NCI-H82 treated with DMSO at 0.1 percent for 48 hours (cell line): Measurements from ENCODE around the gene NUAK1.

Experiments
- DNase-seq: peaks from one replicate; lab custom pipeline; 2025; ENCODE audit not compliant: unreplicated experiment; lab: John Stamatoyannopoulos, UW

The NUAK1 gene

DNA sequence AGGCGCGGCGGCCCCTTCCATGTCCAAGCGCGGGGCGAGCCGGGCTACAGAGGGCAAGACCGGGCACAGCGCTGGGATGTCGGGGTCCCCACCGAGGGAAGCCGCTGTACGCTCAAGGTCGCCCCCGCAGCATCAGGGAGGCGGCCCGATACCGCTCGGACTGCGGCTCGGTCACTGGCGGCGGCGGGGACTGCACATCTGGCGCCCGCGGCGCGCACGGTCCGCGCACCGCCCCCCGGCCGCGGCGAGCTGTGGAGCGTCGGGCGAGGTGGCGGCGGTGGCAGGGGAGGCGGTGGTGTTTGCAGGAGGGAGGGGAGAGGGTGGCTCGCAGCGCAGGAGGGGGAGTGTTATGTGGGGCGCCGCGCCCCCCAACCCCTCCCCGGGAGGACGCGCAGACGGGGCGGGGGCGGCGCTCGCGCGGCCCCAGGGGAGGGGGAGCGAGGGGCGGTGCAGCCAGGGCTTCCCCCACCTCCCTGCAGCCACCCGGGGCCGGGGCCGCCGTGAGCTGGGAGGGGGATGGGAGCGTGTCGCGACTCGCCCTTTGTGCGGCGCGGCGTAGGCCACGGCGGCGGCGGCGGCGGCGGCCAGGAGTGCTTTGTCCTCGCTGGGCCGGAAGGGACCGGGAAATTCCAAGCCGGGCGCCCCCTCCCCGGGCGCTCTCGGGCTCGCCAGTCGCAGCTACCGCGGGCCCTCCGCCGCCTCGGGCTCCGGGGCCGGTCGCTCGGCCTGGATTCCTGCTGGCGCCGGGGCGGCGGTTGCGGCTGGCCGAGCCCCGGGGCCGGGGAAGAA lies at the start of gene NUAK1:
Gene NUAK1, minus strand, starts transcription at position 322 of the 789 bp plus-strand sequence. Its CDS starts 301 bp downstream, at position 21.
- DNase-seq = no peak

DNA sequence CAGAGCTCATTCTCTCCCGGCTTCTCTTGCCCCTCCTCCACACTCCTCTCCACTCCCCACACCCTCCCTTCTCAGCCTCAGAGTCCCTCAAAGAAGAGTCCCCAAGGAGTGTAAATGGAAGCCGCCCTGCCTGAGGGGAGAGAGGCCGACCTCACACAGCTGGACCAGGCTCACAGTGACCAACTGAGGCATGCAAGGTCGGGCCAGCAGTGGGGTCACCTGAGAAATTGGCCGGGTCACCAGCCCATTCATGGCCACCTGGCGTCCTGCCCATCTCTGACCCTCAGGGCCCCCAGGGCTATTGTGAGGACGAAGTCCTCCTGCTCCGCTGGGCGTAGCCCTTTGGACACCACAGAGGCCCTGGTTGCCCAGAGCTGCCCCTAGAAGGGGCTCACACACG lies 49.5 kb upstream of the NUAK1 start:
- no peak for DNase-seq

GRCh38 chr12:106187842-106188241 lies 49.1 kb upstream of the NUAK1 start:
- no peak for DNase-seq

GRCh38 chr12:106187155-106187789 lies 48.5 kb upstream of the NUAK1 start:
- no peak for DNase-seq

- no peak for DNase-seq
These were observed 45.0 kb upstream of the NUAK1 start for GRCh38 chr12:106183735-106184134.

GRCh38 chr12:106181401-106182114 lies 42.8 kb upstream of the NUAK1 start:
- no peak for DNase-seq

GRCh38 chr12:106179086-106179485 lies 40.3 kb upstream of the NUAK1 start:
- DNase-seq = peak; percentile 95

GRCh38 chr12:106178562-106178961 lies 39.8 kb upstream of the NUAK1 start:
- peak; percentile 28 for DNase-seq

GRCh38 chr12:106176560-106176959 lies 37.8 kb upstream of the NUAK1 start:
- no peak for DNase-seq

DNA sequence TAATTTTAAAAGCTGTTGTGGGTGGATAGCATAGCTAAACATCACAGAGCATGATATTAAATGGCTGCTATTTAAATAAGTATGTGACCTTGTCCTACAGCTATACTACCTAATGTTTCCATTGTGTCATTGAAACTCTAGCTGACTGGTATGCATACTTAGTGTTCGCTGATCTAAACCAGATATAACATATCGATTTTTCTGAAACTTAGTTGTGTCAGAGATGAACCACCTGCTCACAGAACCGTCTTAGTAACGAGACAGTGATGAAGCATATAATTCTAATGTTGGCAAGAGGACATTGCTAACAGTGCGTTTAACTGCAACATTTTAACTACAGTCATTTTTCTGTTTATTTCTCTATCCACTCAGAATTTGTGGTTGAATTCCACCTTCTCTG lies 36.1 kb upstream of the NUAK1 start:
- DNase-seq = no peak

DNA sequence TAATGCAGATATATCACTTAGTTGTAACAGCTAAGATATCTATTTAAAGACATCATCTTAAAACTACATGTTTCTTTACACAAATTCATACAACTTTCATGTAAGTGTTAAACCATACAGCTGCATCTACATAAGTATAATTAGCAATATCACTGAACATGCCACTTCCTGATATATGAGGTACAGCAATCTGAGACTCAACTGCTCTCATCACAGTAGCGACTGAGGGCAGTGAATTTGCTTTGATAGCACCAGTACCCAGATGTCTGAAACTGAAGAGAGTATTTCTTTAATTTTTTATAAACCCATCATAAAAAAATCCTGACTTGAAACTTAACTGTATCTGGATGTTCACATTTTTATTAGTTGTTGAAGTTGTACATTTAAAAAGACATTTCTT lies 34.7 kb upstream of the NUAK1 start:
- no peak for DNase-seq

GRCh38 chr12:106171117-106171750 lies 32.5 kb upstream of the NUAK1 start:
- no peak for DNase-seq

- DNase-seq = no peak
These were observed 31.5 kb upstream of the NUAK1 start for GRCh38 chr12:106170285-106170684.

DNA sequence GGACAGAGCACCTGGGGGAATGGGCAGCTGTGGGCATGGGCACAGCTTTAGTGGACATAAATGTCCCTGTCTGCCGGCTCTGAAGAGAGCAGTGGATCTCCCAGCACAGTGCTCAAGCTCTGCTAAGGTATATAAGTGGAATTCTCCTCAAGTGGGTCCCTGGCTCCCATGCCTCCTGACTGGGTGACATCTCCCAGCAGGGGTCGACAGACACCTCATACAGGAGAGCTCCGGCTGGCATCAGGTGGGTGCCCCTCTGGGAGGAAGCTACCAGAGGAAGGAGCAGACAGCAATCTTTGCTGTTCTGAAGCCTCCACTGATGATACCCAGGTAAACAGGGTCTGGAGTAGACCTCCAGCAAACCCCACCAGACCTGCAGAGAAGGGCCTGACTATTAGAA lies 25.0 kb upstream of the NUAK1 start:
- no peak for DNase-seq

DNA sequence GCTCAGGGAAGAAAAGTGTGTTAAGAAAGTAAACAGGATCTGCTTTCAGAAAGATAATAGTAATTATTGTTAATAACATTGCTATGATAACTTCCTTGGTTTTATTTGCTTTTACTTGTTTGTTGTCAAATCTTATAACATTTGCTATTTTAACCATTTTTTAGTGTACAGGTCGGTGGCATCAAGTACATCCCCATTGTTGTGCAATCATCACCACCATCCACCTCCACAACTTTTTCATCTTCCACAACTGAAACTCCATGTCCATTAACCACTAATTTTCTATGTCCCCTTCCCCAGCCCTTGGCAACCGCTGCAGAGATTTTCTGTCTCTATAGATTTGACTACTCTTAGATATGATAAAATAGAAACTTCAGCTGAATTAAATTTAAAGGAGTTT lies 22.7 kb upstream of the NUAK1 start:
- no peak for DNase-seq

- DNase-seq = no peak
These were observed 22.2 kb upstream of the NUAK1 start for GRCh38 chr12:106160915-106161314.

GRCh38 chr12:106157802-106158201 lies 19.0 kb upstream of the NUAK1 start:
- DNase-seq = no peak

GRCh38 chr12:106154751-106155273 lies 16.1 kb upstream of the NUAK1 start:
- no peak for DNase-seq

GRCh38 chr12:106152334-106152733 lies 13.6 kb upstream of the NUAK1 start:
- no peak for DNase-seq

DNA sequence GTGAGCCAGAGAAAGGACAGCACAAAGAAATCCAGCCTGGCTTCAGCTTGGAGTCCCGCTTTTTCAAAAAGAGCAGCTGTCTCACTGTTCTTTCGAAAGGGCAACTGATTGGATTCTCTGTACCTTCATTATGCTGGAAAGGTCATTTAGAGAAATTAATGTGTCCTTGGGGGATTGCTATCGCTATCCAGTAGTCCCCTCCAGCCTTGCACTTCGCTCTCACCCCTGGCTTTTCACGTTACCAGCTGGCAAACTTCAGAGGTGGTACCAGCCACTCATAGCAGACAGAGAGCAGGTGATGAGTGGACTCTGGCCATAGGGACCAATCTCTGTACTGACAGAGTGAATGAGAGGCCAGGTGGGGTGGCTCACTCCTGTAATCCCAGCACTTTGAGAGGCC lies 11.8 kb upstream of the NUAK1 start:
- no peak for DNase-seq

GRCh38 chr12:106149096-106149784 lies 10.5 kb upstream of the NUAK1 start:
- peak; percentile 38 for DNase-seq
